LNCaP clone FGC (cell line): ENCODE data around the gene KIF12.

Experiments used
- DNase-seq: peaks from one replicate; pipeline ENCODE4 v3.0.0-alpha.2; 2011; ENCODE audit warnings: low read depth
- H3K4me3 ChIP-seq: 2 replicates; pipeline ENCODE4 v1.5.1; 2011; ENCODE audit warnings: mild to moderate bottlenecking, low read depth, low read length, control low read depth
- CTCF ChIP-seq: IDR thresholded peaks from 2 replicates; pipeline ENCODE4 v1.5.1; 2012; ENCODE audit warnings: mild to moderate bottlenecking; ENCODE audit not compliant: control insufficient read depth, insufficient read depth; ENCODE audit errors: extremely low read depth

KIF12 gene

DNA sequence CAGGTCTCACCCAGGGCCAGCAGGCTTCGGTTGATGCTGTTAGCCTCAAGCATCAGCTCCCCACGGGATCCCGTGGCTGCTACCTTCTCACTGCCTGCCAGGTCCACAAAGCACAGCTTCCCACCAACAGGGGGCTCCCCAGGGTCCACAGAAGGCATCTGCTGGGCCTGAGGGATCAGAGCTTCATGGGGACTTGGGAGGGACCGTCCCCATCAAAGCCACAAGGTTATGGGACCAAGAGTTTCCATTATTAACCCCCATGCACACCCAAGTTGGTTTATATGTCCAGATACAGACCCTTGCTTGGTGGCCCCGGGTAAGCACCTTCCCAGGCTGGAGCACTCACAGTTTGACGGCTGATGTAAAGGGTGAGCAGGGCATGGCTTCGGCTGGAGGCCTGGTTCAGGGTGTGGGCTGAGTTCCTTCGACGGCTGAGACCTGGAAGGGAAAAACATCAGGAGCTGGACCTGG is 3.0 kb downstream of the KIF12 start:
- no peak for TF ChIP-seq CTCF
- no peak for DNase-seq

DNA sequence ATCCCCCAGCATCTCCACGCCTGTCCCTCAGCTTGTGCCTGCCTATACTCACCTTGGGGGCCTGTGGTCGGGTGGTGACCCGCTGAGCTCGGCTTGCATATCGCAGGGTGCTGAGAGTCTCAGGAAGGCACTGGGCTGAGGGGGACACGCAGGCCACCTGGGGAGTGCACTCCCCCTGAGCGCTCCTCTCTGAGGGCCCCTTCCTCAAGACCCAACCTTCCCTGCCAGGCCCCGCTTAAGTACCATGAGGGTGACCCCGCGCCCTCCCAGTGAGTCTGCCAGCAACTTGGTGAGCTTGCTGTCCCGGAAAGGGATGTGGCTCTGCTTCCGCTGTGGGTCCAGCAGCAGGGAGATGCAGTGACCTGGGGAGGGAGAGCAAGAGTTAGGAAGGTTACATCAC is 4.1 kb downstream of the KIF12 start:
- DNase-seq = no peak
- H3K4me3 ChIP-seq = no peak overlapping the region
- no peak for TF ChIP-seq CTCF

More for the DNA sequence above, 3.0 kb downstream of the KIF12 start:
- no peak overlapping the region for H3K4me3 ChIP-seq

DNA sequence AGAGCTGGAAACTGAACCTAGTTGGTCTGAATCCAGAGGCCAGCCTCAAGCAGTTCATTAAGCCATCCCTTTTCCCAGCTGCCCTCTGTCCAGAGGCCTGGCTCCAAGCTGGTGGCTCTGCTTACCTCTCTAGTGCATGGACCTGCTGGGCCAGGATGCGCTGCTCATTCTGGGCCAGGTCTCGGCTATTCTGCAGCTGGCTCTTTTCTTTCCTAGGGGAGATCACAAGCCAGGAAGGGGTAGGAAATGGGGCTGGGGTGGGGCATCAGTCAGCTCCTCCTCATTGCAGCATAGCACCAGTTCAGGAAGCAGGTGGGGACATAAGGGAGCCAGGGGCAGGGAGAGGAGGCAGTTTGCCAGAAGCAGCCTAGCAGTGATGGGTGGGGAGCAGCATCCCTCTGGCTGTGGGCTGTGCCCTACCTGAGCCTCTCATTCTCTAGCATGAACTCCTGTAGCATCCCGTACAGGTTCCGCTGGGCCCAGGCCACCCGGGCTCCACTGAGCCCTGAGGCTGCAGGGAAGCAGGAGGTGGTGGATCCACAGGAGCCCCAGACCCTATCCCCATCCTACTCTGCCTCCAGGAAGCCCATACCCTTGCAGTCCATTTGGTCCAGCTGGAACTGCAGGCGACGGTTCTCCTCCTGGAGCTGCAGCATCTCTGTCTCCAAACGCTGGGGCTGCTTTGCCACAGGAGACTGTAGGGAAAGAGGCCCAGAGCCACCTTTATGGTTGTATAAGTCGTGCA is 5.2 kb downstream of the KIF12 start:
- H3K4me3 ChIP-seq = no peak overlapping the region
- TF ChIP-seq CTCF = no peak
- DNase-seq = no peak

DNA sequence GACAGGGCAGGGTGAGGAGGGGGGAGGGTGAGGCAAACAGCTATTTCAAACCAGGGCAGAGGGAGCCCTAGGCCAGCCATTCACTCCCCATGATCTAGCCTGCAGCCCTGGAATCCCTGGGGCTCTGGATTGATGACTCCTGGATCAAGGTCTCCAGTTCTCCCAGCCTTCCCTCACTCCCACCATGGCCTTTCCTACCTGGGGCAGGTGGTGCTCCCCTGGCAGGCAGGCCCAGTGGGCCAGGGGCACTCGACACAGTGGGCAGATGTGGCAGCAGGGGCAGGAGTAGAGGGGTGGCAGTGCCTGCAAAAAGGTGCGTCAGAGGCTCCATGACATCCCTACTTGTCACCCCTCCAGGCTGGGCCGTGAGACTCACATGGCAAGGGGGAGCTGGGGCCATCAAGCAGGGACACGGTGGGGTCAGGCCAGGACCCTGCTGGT is 6.0 kb downstream of the KIF12 start:
- no peak for DNase-seq
- no peak for TF ChIP-seq CTCF
- H3K4me3 ChIP-seq = no peak overlapping the region

GRCh38 chr9:114092336-114092735 is 6.8 kb downstream of the KIF12 start:
- DNase-seq = no peak
- no peak for TF ChIP-seq CTCF
- no peak overlapping the region for H3K4me3 ChIP-seq

DNA sequence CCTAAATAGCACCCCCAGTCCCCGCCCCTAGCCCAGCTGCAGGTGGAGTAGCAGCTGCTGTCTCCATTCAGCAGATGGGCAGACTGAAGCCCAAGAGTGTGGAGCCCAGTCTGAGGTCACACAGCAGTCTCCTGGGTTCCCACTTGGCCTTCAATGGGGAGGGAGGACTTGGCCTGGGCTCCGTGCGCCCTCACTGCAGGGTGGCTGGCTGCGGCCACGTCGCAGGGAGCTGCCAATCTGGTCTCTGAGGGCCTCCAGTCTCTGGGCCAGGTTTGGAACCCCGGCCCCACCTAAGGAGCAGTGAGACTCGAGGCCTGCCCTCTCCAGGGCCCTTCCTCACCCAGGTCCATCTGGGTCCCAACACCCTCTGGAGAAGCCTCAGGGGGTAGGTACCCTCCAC is 7.4 kb downstream of the KIF12 start:
- H3K4me3 ChIP-seq = no peak overlapping the region
- no peak for TF ChIP-seq CTCF
- no peak for DNase-seq

- TF ChIP-seq CTCF = no peak
- DNase-seq = no peak
- H3K4me3 ChIP-seq = no peak overlapping the region
These were observed 8.3 kb downstream of the KIF12 start for GRCh38 chr9:114090798-114091197.
